ENCODE results near the gene STK32B.

STK32B gene

GRCh38 chr4:5118091-5118786 lies 67.0 kb downstream of the STK32B start:
- WGBS (ENCODE audit: extremely low coverage, insufficient coverage, insufficient read length): no CpG with 5 or more reads among the region's 6 CpGs
- Histone ChIP-seq H3K9me3 (ENCODE audit: insufficient read depth, low read depth, low read length) (peaks cover 1% of the 10 kb centered on the region), H3K4me1 (ENCODE audit: control insufficient read depth in 1 of 2, insufficient read depth in 2 of 2, low read length in 2 of 2) (no peaks in the 10 kb centered on the region), H3K79me1 (ENCODE audit: low read length) (no peaks in the 10 kb centered on the region), H4K8ac (ENCODE audit: low read depth, low read length) (no peak overlapping the region), H3K4me2 (ENCODE audit: low read length) (no peak overlapping the region), H3K27me3 (ENCODE audit: insufficient read depth, low read length) (no peaks in the 10 kb centered on the region), H3K9ac (ENCODE audit: low read length) (no peak overlapping the region), H2AFZ (ENCODE audit: insufficient read depth, low read length, poor library complexity) (no peak overlapping the region), H3K4me3 (ENCODE audit: low read depth, low read length) (no peak overlapping the region), H2BK120ac (ENCODE audit: insufficient read depth, low read length, poor library complexity) (no peak overlapping the region), H3K14ac (ENCODE audit: low read length) (no peak overlapping the region), H3K79me2 (ENCODE audit: control insufficient read depth, insufficient read depth, low read length, poor library complexity) (no peaks in the 10 kb centered on the region), H3K4ac (ENCODE audit: low read depth, low read length) (no peak overlapping the region), H4K12ac (ENCODE audit: low read depth, low read length) (no peak overlapping the region), H3K36me3 (ENCODE audit: control insufficient read depth in 1 of 2, insufficient read depth in 2 of 2, low read length in 2 of 2) (no peaks in the 10 kb centered on the region), H3K18ac (ENCODE audit: low read length) (no peak overlapping the region), H2BK12ac (ENCODE audit: low read length) (no peak overlapping the region), H4K91ac (ENCODE audit: low read depth, low read length) (no peak overlapping the region), H3K23ac (ENCODE audit: low read length) (no peak overlapping the region), H3K27ac (ENCODE audit: low read depth, low read length) (no peak overlapping the region), H2AK5ac (ENCODE audit: low read length) (no peak overlapping the region), H2BK5ac (ENCODE audit: low read depth, low read length, poor library complexity) (no peak overlapping the region)
- no peak for DNase-seq

GRCh38 chr4:5118994-5119835 lies 67.9 kb downstream of the STK32B start:
- peaks cover 1% of the 10 kb centered on the region for H3K9me3 ChIP-seq (ENCODE audit: insufficient read depth, low read depth, low read length)
- no peak overlapping the region for H3K27ac ChIP-seq (ENCODE audit: low read depth, low read length)
- H3K23ac ChIP-seq (ENCODE audit: low read length): no peak overlapping the region
- H4K8ac ChIP-seq (ENCODE audit: low read depth, low read length): no peak overlapping the region
- WGBS (ENCODE audit: extremely low coverage, insufficient coverage, insufficient read length): no CpG with 5 or more reads among the region's 11 CpGs
- H2AFZ ChIP-seq (ENCODE audit: insufficient read depth, low read length, poor library complexity): no peak overlapping the region
- no peaks in the 10 kb centered on the region for H3K79me1 ChIP-seq (ENCODE audit: low read length)
- no peaks in the 10 kb centered on the region for H3K79me2 ChIP-seq (ENCODE audit: control insufficient read depth, insufficient read depth, low read length, poor library complexity)
- no peak overlapping the region for H3K14ac ChIP-seq (ENCODE audit: low read length)
- no peak overlapping the region for H2BK12ac ChIP-seq (ENCODE audit: low read length)
- no peak overlapping the region for H4K12ac ChIP-seq (ENCODE audit: low read depth, low read length)
- no peaks in the 10 kb centered on the region for H3K4me1 ChIP-seq (ENCODE audit: control insufficient read depth in 1 of 2, insufficient read depth in 2 of 2, low read length in 2 of 2)
- H2BK5ac ChIP-seq (ENCODE audit: low read depth, low read length, poor library complexity): no peak overlapping the region
- H4K91ac ChIP-seq (ENCODE audit: low read depth, low read length): no peak overlapping the region
- no peaks in the 10 kb centered on the region for H3K36me3 ChIP-seq (ENCODE audit: control insufficient read depth in 1 of 2, insufficient read depth in 2 of 2, low read length in 2 of 2)
- H3K4me3 ChIP-seq (ENCODE audit: low read depth, low read length): no peak overlapping the region
- H2AK5ac ChIP-seq (ENCODE audit: low read length): no peak overlapping the region
- H3K18ac ChIP-seq (ENCODE audit: low read length): no peak overlapping the region
- no peak overlapping the region for H3K4me2 ChIP-seq (ENCODE audit: low read length)
- H2BK120ac ChIP-seq (ENCODE audit: insufficient read depth, low read length, poor library complexity): no peak overlapping the region
- DNase-seq: no peak
- H3K4ac ChIP-seq (ENCODE audit: low read depth, low read length): no peak overlapping the region
- no peak overlapping the region for H3K9ac ChIP-seq (ENCODE audit: low read length)
- no peaks in the 10 kb centered on the region for H3K27me3 ChIP-seq (ENCODE audit: insufficient read depth, low read length)

- H3K79me2 ChIP-seq (ENCODE audit: control insufficient read depth, insufficient read depth, low read length, poor library complexity): no peaks in the 10 kb centered on the region
- no peak overlapping the region for H4K12ac ChIP-seq (ENCODE audit: low read depth, low read length)
- no peak overlapping the region for H4K8ac ChIP-seq (ENCODE audit: low read depth, low read length)
- no peaks in the 10 kb centered on the region for H3K27me3 ChIP-seq (ENCODE audit: insufficient read depth, low read length)
- no peak overlapping the region for H3K18ac ChIP-seq (ENCODE audit: low read length)
- no peak overlapping the region for H2BK5ac ChIP-seq (ENCODE audit: low read depth, low read length, poor library complexity)
- no peak for DNase-seq
- H3K4ac ChIP-seq (ENCODE audit: low read depth, low read length): no peak overlapping the region
- H2AFZ ChIP-seq (ENCODE audit: insufficient read depth, low read length, poor library complexity): no peak overlapping the region
- H3K9me3 ChIP-seq (ENCODE audit: insufficient read depth, low read depth, low read length): peaks cover 1% of the 10 kb centered on the region
- WGBS (ENCODE audit: extremely low coverage, insufficient coverage, insufficient read length): no CpG with 5 or more reads among the region's 10 CpGs
- no peak overlapping the region for H3K9ac ChIP-seq (ENCODE audit: low read length)
- no peaks in the 10 kb centered on the region for H3K36me3 ChIP-seq (ENCODE audit: control insufficient read depth in 1 of 2, insufficient read depth in 2 of 2, low read length in 2 of 2)
- H3K27ac ChIP-seq (ENCODE audit: low read depth, low read length): no peak overlapping the region
- H3K4me2 ChIP-seq (ENCODE audit: low read length): no peak overlapping the region
- H2BK12ac ChIP-seq (ENCODE audit: low read length): no peak overlapping the region
- no peak overlapping the region for H2AK5ac ChIP-seq (ENCODE audit: low read length)
- no peak overlapping the region for H3K4me3 ChIP-seq (ENCODE audit: low read depth, low read length)
- H3K4me1 ChIP-seq (ENCODE audit: control insufficient read depth in 1 of 2, insufficient read depth in 2 of 2, low read length in 2 of 2): no peaks in the 10 kb centered on the region
- no peak overlapping the region for H4K91ac ChIP-seq (ENCODE audit: low read depth, low read length)
- no peak overlapping the region for H3K23ac ChIP-seq (ENCODE audit: low read length)
- no peaks in the 10 kb centered on the region for H3K79me1 ChIP-seq (ENCODE audit: low read length)
- H2BK120ac ChIP-seq (ENCODE audit: insufficient read depth, low read length, poor library complexity): no peak overlapping the region
- H3K14ac ChIP-seq (ENCODE audit: low read length): no peak overlapping the region
Measured at GRCh38 chr4:5120067-5120466, 68.8 kb downstream of the STK32B start.

- Histone ChIP-seq H3K79me1 (ENCODE audit: low read length) (no peaks in the 10 kb centered on the region), H3K9me3 (ENCODE audit: insufficient read depth, low read depth, low read length) (peaks cover 1% of the 10 kb centered on the region), H2BK12ac (ENCODE audit: low read length) (no peak overlapping the region), H3K27me3 (ENCODE audit: insufficient read depth, low read length) (no peaks in the 10 kb centered on the region), H2AFZ (ENCODE audit: insufficient read depth, low read length, poor library complexity) (no peak overlapping the region), H2AK5ac (ENCODE audit: low read length) (no peak overlapping the region), H3K18ac (ENCODE audit: low read length) (no peak overlapping the region), H3K4ac (ENCODE audit: low read depth, low read length) (no peak overlapping the region), H3K4me2 (ENCODE audit: low read length) (no peak overlapping the region), H4K91ac (ENCODE audit: low read depth, low read length) (no peak overlapping the region), H3K9ac (ENCODE audit: low read length) (no peak overlapping the region), H3K79me2 (ENCODE audit: control insufficient read depth, insufficient read depth, low read length, poor library complexity) (no peaks in the 10 kb centered on the region), H3K27ac (ENCODE audit: low read depth, low read length) (no peak overlapping the region), H3K14ac (ENCODE audit: low read length) (no peak overlapping the region), H3K36me3 (ENCODE audit: control insufficient read depth in 1 of 2, insufficient read depth in 2 of 2, low read length in 2 of 2) (no peaks in the 10 kb centered on the region), H3K23ac (ENCODE audit: low read length) (no peak overlapping the region), H2BK120ac (ENCODE audit: insufficient read depth, low read length, poor library complexity) (no peak overlapping the region), H2BK5ac (ENCODE audit: low read depth, low read length, poor library complexity) (no peak overlapping the region), H4K12ac (ENCODE audit: low read depth, low read length) (no peak overlapping the region), H3K4me1 (ENCODE audit: control insufficient read depth in 1 of 2, insufficient read depth in 2 of 2, low read length in 2 of 2) (no peaks in the 10 kb centered on the region), H4K8ac (ENCODE audit: low read depth, low read length) (no peak overlapping the region), H3K4me3 (ENCODE audit: low read depth, low read length) (no peak overlapping the region)
- no peak for DNase-seq
- WGBS (ENCODE audit: extremely low coverage, insufficient coverage, insufficient read length): no CpG with 5 or more reads among the region's 1 CpG
Measured at GRCh38 chr4:5120468-5120867, 69.2 kb downstream of the STK32B start.
